Brain microvascular endothelial cell (primary cell): ENCODE data around the gene VEGFC.

Source experiments
- DNase-seq: peaks from one replicate; pipeline ENCODE4 v3.0.0-alpha.2; 2020
- H3K27ac ChIP-seq: fragments of 250-450 bp; sonication (Bioruptor Pico); 2 replicates; pipeline ENCODE4 v1.5.1; 2020; ENCODE audit warnings: mild to moderate bottlenecking, moderate library complexity
- H3K27me3 ChIP-seq: fragments of 250-450 bp; sonication (Bioruptor Pico); replicated peaks from 2 replicates; pipeline ENCODE4 v1.5.1; 2020; ENCODE audit warnings: mild to moderate bottlenecking
- H3K36me3 ChIP-seq: fragments of 250-450 bp; sonication (Bioruptor Pico); replicated peaks from 2 replicates; pipeline ENCODE4 v1.5.1; 2020; ENCODE audit warnings: mild to moderate bottlenecking
- H3K4me3 ChIP-seq: 2 replicates; pipeline ENCODE4 v1.5.1; 2011; ENCODE audit warnings: low read depth, mild to moderate bottlenecking, control low read depth, low read length, moderate library complexity
- CTCF ChIP-seq: IDR thresholded peaks from 2 replicates; pipeline ENCODE4 v1.5.1; 2011; ENCODE audit warnings: low read depth, mild to moderate bottlenecking, moderate library complexity, low read length, control low read depth, inconsistent platforms; ENCODE audit errors: missing control alignments
- in situ Hi-C: cut with HindIII; loops from 2 replicates; pipeline ENCODE4 v1.10.0; 2017; ENCODE audit warnings: low sequenced_read_pairs, low pct_ligation_motif_present

VEGFC gene

GRCh38 chr4:176690716-176691115, 102.0 kb downstream of the VEGFC start:
- DNase-seq: no peak
- TF ChIP-seq CTCF: no peak
- Histone ChIP-seq H3K4me3 (no peak overlapping the region), H3K27ac (no peak overlapping the region), H3K36me3 (peaks cover 21% of the 10 kb centered on the region), H3K27me3 (no peaks in the 10 kb centered on the region)
- in situ Hi-C loops: no loop called here

- no peak overlapping the region for H3K27ac ChIP-seq
- in situ Hi-C loops: no loop called here
- peaks cover 27% of the 10 kb centered on the region for H3K36me3 ChIP-seq
- no peak for DNase-seq
- no peaks in the 10 kb centered on the region for H3K27me3 ChIP-seq
- no peak overlapping the region for H3K4me3 ChIP-seq
- TF ChIP-seq CTCF: no peak
Observed at GRCh38 chr4:176680668-176681180, 112.0 kb downstream of the VEGFC start.

DNA sequence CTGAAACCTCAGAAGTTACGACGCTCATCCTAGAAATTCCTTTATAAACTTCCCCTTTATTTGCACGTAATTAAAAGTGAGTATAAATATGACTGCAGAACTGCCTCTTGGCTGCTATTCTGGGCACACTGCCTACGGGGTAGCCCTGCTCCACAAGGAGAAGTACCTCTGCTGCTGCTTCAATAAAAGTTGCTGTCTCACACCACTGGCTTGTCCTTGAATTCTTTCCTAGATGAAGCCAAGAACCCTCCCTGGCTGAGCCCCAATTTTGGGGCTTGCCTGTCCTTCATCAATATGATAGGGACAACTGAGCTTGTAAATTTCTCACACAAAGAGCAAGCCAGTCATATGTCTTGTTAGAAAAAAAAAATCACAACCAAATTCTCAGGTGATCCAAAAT, 115.8 kb downstream of the VEGFC start:
- no peak overlapping the region for H3K27ac ChIP-seq
- H3K4me3 ChIP-seq: no peak overlapping the region
- in situ Hi-C loops: no loop called here
- TF ChIP-seq CTCF: no peak
- peaks cover 8% of the 10 kb centered on the region for H3K36me3 ChIP-seq
- DNase-seq: no peak
- no peaks in the 10 kb centered on the region for H3K27me3 ChIP-seq

DNA sequence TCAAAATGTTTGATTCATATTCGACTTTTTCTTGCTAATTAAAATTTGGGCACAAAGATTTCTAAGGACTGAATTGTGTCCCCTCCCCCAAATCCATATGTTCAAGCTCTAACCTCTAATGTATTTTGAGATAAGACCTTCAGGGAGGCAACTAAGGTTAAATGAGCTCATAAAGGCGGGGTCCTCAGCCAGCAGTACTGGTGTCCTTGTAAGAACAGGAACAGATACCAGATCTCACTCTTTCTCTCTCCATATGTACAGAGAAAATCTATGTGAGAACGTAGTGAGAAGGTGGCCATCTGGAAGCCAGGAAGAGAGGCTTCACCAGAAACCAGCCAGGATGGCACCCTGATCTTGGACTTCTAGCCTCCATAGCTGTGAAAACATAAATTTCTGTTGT, 116.9 kb downstream of the VEGFC start:
- TF ChIP-seq CTCF: no peak
- Histone ChIP-seq H3K27ac (no peak overlapping the region), H3K36me3 (peaks cover 8% of the 10 kb centered on the region), H3K4me3 (no peak overlapping the region), H3K27me3 (no peaks in the 10 kb centered on the region)
- DNase-seq: no peak
- in situ Hi-C loops: no loop called here

DNA sequence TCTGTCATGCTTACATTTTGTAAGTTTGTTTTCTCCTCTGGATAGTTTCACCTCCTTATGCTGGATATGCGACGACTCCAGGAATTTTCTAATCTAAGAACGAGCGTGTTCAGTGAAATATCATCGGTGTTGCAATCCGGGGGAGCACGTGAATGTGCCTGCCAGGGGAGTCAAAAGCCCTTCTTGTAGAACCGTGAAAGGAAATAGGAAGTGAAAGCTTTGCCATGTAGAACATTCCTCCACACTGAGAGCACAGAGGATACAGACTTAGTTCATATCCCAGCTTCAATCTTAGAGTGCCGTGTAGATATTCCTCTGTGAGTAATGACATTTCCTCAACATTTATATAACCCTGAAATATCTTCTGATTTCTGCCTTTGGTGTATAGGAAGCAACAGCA, 121.2 kb downstream of the VEGFC start:
- no peak overlapping the region for H3K4me3 ChIP-seq
- H3K36me3 ChIP-seq: peaks cover under 1% of the 10 kb centered on the region
- in situ Hi-C loops: no loop called here
- no peak for DNase-seq
- no peaks in the 10 kb centered on the region for H3K27me3 ChIP-seq
- no peak for TF ChIP-seq CTCF
- no peak overlapping the region for H3K27ac ChIP-seq

DNA sequence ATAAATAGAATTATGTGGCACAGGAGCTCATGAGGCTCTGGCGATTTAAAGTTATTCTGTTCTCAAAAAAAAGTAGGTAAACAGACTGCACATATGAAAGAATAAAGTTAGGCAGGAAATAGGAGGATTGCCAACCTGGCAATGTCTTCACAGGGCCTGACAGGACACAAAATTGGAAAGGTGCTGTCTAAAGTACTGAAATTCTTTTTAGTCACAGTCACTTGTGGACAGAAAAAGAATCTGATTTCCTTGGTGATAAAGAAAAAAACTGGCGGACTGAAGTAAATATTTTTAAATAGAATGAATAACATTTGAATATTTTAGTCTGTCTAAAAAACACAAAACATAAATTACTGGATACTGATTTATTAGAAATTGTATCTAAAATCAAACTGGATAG, 124.4 kb downstream of the VEGFC start:
- H3K4me3 ChIP-seq: no peak overlapping the region
- no peaks in the 10 kb centered on the region for H3K36me3 ChIP-seq
- no peak overlapping the region for H3K27ac ChIP-seq
- no peaks in the 10 kb centered on the region for H3K27me3 ChIP-seq
- TF ChIP-seq CTCF: no peak
- no peak for DNase-seq
- in situ Hi-C loops: no loop called here
